GM12865 (cell line): Measurements from ENCODE around the gene B3GALT6.

Experiments used
- DNase-seq: peaks from one replicate; pipeline ENCODE4 v3.0.0; 2010; ENCODE audit warnings: low read depth
- H3K4me3 ChIP-seq: 2 replicates; pipeline ENCODE4 v1.5.1; 2011; ENCODE audit warnings: mild to moderate bottlenecking, low read depth, low read length, control low read depth
- TF ChIP-seq, protein P1 (sequence below): IDR thresholded peaks from 2 replicates; pipeline ENCODE4 v1.5.1; 2011; ENCODE audit warnings: low read length, control low read depth, low read depth, inconsistent platforms; ENCODE audit not compliant: insufficient read depth; ENCODE audit errors: missing control alignments

B3GALT6 gene

DNA sequence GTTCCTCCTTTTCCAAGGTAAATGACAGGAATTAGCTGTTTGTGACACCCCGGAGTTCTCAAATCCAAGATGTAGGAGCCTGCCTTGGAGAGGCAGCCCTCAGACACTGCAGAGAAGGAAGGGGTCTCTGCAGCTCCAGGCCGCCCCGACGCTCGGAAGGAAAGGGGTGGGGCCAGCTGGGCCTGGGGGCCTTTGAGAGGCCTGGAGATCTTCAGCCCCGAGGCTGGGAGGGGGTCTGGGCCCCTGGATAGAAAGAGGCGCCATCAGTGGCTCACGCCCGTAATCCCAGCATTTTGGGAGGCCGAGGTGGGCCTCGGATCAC is 24.5 kb upstream of the B3GALT6 start:
- H3K4me3 ChIP-seq, result no peak overlapping the region
- DNase-seq, result no peak
- TF ChIP-seq, protein P1, sequence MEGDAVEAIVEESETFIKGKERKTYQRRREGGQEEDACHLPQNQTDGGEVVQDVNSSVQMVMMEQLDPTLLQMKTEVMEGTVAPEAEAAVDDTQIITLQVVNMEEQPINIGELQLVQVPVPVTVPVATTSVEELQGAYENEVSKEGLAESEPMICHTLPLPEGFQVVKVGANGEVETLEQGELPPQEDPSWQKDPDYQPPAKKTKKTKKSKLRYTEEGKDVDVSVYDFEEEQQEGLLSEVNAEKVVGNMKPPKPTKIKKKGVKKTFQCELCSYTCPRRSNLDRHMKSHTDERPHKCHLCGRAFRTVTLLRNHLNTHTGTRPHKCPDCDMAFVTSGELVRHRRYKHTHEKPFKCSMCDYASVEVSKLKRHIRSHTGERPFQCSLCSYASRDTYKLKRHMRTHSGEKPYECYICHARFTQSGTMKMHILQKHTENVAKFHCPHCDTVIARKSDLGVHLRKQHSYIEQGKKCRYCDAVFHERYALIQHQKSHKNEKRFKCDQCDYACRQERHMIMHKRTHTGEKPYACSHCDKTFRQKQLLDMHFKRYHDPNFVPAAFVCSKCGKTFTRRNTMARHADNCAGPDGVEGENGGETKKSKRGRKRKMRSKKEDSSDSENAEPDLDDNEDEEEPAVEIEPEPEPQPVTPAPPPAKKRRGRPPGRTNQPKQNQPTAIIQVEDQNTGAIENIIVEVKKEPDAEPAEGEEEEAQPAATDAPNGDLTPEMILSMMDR, result no peak

DNA sequence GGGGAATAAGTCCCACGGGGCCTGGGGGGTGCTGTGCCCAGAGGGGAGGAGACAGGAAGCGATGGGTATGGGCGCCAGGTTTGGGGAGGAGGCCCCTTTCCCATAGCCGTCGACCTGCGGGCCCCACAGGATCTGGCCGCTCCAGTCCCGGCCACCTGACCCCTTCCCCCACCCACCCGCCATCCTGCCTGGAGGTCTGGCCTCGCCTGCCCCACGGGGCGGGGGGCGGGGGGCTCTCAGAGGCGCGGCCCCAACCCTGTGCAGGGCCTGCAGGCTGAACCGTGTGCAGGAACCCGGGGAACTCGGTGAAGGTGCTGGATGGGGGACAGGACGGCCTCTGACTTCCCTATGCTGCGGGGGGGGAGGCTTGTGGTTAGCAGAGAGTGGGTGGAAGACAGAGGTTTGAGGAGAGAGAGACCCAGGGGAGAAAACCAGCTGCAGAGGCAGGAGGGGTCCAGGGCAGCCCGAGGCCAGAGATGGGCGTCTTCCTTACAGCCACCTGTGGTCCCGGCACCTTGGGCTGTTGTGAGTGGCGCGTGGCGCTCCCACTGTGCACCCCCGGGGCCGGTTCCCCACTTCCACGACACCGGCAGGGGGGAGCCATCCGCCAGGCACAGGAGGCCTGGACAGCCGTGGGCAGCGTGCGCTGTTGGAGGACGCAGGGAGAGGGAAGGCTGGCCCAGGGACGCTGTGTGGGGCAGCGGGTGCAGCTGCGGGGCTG is 23.2 kb upstream of the B3GALT6 start:
- TF ChIP-seq, protein P1, result no peak
- no peak overlapping the region for H3K4me3 ChIP-seq
- DNase-seq, result no peak

DNA sequence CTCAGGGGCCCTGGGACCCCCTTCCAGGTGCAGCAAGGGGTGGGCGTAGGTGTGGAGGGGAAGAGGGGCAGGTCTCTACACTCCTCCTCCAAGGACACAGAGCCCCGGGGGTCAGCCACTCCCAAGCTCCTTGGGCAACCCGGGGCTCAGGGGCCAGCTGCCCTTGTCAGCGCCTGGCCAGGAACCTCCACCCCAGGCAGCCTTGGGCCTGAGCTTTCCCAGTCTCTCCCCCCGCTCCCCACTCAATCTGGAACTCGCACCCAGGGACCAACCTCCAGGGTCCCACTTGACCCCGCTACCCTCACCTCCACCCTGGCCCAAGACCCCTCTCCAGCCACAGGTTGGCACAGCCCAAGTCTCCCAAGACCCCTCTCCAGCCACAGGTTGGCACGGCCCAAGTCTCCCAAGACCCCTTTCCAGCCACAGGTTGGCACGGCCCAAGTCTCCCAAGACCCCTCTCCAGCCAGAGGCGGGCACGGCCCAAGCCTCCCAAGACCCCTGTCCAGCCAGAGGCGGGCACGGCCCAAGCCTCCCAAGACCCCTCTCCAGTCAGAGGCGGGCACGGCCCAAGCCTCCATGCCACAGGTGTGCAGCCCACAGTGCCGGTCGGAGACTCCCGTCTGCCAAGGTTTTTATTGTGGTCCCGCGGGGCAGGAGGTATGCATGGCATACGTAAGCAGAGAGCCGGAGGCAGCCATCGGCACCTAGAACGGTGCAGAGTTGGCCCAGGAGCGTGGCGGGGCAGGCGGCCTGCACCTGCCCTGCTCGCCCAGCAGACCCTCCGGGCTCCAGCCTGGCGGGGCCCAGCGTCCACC is 21.1 kb upstream of the B3GALT6 start:
- H3K4me3 ChIP-seq, result no peak overlapping the region
- no peak for DNase-seq
- TF ChIP-seq, protein P1, result no peak

DNA sequence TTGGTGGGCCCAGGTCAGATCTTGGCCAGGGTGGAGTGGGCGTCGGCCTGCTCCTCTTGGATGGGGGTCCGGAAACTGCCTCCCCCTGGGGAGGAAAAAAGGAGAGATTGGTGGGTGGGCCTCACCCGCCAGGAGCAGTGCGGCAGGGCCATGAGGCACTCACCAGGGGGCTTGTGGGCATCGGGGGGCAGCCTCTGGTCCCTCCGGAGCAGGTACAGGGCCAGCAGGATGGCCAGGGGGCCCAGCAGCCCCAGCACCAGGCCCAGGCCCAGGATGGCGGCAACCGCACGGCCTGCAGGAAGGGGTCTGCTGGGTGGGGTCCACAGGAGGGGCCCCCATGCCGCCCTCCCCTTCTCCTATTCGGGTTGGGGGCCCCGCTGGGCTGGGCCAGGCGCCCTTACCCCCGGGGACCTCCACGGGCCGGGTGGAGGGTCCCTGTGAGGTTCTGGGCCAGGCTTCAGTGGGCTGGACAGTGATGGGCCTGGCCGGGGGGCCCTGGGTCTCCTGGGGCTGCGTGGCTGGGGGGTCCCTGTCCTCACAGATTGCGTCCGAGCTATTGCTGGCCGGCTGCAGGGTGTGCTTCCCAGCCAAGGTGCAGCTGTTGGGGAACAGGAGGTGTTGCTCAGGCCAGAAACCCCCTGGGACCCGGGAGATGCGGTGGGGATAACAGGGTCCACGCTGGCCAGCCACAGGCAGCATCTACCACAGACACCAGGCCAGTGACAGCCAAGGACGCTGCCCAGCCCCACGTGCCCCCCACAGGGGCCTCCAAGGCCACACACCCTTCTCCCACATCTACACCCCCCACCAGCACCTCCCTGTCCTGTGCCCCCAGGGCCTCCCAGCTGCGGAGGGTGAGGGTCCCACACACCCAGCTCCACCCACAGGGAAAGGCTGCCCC is 20.2 kb upstream of the B3GALT6 start:
- DNase-seq, result no peak
- TF ChIP-seq, protein P1, result no peak
- H3K4me3 ChIP-seq, result no peak overlapping the region

DNA sequence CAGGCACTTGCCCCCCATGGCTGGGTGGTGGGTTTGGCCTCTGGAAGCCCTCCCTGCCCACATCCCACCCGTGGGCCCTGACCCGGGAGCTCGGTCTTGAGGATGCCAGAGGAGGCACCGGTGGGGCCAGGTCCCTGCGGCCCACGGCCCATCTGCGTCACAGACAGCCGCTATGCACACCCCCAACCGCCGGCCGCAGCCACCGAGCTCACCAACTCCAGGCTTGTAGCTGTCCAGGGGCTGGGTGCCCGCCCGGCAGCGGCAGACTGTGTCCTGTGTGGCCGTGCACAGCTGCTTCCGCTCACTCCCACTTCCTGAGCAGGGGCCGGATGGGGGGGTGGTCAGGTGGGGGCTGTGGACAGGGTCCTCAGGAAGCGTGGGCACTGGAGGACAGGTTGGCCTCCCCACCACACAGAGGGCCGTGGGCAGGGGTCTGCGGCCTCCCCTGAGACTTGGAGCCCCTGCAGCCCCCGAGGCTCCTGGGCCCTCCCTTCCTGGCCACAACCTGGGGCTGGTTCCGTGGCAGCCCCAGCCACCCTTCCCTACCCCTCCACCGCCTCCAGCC is 19.2 kb upstream of the B3GALT6 start:
- TF ChIP-seq, protein P1, result no peak
- DNase-seq, result no peak
- no peak overlapping the region for H3K4me3 ChIP-seq

DNA sequence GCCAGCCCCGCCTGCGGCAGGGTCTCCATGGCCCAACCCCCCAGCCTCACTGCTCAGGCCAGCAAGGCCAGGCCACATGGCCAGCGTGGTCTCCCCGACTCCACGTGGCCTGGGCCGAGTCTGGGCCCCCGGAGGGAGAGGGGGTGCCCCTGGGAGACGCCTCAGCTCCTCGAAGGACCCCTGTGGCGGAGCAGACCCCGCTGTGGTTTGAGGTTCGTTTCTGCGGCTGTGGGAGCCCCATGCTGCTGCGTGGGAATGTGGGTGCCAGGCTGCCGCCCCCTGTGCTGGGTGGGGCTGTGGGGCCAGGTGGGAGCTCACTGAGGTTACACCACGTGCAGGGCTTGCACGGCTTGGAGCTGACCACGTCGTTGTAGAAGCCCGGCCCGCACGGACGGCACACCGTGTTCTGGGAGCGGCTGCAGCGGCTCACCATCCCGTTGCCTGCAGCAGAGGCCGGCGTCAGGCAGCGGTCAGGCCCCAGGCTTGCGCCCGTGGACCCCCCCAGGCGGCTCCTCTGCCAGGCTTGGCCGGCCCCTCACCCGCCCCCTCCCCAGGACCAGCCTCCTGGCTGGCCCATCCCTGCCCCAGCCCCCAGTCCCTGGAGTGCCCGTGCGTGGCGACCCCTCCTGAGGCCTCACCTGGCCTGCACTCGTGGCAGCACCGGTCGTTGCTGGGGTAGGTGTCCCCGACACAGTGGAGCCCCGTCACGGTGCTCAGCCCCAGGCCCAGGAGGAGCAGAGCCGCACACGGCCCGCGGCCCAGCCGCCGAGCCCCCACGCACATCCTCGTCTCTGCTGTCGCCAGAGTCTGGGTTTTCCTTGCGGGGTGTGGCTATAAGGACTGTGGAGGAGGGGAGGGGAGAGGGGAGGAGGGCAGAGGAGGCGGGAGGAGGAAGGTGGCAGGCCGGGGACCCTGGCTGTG is 18.4 kb upstream of the B3GALT6 start, which contains the start of gene TNFRSF4:
Gene TNFRSF4 (minus strand): TSS at position 809 of the 921 bp plus-strand sequence. CDS start 26 bp downstream, at position 783.
- no peak within 1 kb of the TSS for H3K4me3 ChIP-seq
- TF ChIP-seq, protein P1, result no peak
- DNase-seq, result no peak
